Stimulated activated naive CD4-positive, alpha-beta T cell treated with Interleukin-2 at 50 U/mL for 16 hours (primary cell): ENCODE data around the gene NDUFS6.

Experiments used
- DNase-seq: peaks from one replicate; lab custom pipeline; 2025; lab: John Stamatoyannopoulos, UW

The NDUFS6 gene

DNA sequence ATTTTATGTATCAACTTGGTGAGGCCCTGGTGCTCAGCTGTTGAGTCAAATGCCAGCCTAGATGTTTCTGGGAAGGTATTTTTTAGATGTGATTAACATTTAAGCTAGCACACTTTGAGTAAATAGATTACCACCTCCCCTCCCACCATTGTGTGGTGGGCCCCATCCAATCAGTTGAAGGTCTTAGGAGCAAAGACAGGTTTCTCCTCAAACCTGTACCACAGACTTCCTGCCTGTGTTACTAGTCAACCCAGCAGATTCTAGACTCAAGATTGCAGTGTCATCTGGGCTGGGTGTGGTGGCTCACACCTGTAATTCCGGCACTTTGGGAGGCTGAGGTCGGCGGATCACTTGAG, 35.3 kb upstream of the NDUFS6 start:
- DNase-seq = no peak

DNA sequence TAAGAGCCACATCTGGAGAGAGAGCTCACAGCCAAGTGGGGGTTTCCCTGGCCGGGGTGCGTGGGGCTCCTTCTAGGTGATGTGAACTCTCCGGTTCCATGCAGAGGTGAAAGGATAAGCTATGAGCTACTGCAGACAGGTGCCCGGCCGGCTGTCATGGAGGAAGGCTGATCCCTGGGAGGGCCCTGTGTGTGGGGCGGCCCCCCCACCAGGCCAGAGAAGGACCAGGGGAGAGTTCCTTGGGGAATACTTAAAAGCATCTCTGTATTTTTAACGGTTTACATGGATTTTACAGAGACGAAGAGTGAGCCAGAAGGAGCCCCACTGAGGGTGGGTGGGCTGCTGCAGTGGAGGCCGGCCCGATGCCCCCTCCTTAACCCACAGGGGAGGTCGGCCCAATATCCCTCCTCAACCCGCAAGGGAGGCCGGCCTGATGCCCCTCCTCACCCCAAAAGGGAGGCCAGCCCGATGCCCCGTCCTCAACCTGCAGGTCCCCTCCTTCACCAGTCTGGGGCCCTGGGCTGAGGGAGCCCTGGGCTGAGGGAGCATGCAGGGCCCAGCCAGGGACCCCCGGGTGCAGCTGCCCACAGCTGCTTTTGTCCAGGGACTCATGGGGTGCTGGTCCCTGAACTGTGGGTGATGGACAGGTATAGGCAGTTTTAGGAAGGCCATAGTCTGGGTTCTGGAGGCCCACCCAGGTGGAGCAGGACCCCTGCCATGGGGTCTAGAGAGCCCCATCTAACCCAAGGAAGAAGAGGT, 33.5 kb upstream of the NDUFS6 start:
- no peak for DNase-seq

DNA sequence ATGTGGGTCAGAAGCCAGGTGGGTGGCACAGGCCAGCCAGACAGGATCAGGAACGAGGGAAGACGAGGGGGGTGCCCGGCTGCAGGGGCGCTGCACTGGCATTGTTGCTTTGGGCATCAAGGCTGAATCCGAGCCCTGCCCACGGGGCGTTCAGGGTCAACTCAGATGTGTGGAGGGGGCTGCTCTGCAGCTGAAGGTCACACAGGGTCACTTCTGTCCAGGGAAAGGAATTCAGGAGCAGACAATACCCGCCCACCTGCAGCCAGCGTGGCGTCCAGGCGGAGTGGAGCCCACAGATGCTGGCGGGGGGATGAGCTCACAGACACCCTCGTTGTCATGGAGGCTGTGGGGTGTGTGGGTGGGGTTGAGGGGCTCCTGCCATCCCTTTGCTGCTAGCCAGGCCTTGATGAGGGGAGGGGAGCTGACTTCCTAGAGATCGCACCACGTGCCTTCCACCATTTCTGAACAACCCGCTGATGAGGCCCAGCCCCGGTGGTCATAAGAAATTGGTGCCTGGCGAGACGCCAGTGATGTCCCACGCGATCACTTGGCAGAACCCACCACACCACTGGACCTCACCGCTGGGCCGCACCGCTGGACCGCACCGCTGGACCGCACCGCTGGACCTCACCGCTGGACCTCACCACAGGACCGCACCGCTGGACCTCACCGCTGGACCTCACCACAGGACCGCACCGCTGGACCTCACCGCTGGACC, 32.8 kb upstream of the NDUFS6 start:
- no peak for DNase-seq

DNA sequence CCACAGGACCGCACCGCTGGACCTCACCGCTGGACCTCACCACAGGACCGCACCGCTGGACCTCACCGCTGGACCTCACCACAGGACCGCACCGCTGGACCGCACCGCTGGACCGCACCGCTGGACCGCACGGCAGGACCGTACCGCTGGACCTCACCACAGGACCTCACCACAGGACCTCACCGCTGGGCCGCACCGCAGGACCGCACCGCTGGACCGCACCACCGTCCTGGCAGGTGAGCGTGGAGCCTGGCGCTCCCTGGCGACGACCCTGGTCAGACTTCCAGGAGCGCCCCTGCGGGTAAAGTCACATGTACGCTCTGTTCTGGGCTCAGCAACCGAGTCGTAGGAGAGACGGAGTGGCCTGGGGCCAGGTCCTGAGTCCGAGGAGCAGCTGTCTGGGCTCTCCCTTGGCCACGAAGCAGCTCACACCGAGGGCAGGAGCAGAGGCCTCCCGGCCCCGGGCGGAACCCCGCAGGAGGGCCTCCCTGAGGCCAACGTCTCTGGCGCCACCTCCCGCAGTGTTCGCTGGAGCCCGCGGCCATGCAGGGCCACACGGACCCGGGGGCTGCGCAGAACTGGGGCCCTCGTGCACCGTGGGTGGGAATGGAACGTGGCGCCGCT, 32.1 kb upstream of the NDUFS6 start:
- no peak for DNase-seq

DNA sequence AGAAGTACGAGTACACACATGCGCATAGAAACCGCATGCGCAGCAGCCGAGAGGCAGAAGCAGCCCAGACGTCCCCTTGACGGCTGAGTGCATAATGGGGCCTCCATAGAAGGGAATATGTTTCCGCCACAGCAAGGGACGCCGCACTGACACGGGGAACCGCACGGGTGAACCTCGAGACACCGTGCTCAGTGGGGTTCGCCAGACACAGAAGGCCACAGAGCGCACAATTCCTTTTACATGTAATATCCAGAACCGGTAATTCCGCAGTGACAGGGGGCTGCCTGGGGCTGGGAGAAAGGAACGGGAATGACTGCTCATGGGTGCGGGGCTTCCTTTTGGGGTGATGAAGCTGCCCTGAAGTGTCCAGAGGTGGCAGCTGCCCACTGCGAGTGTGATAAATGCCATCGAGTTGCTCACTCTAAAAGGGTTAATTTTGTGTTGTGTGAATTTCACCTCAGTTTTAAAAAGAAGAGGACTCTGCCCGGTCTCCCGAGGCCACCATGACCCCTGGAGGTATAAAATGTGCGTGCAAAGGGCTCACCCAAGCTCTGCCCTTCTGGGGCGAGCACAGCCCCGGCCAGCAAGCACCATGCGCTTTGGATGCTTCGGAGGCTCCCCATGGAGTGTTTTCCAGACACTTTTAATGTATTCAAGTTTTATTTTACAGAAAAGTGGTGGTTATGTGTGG, 31.3 kb upstream of the NDUFS6 start:
- DNase-seq = no peak

DNA sequence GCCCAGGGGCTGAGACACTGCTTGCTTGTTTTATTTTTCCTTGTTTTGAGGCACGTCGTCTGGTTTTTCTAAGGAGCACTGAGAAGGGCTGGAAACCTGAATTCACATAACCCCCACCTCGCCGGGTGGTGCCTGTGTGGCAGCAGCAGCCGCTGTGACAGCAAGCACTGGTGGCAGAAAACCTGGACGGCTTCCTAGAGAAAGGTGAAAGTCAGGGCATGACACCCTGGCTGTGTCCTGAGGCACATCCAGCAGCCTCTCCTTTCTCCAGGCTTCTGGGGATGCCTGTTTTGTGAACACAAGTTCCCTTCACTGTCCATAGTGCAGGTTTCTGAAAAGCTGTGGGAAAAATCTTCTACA, 30.8 kb upstream of the NDUFS6 start:
- DNase-seq = no peak

DNA sequence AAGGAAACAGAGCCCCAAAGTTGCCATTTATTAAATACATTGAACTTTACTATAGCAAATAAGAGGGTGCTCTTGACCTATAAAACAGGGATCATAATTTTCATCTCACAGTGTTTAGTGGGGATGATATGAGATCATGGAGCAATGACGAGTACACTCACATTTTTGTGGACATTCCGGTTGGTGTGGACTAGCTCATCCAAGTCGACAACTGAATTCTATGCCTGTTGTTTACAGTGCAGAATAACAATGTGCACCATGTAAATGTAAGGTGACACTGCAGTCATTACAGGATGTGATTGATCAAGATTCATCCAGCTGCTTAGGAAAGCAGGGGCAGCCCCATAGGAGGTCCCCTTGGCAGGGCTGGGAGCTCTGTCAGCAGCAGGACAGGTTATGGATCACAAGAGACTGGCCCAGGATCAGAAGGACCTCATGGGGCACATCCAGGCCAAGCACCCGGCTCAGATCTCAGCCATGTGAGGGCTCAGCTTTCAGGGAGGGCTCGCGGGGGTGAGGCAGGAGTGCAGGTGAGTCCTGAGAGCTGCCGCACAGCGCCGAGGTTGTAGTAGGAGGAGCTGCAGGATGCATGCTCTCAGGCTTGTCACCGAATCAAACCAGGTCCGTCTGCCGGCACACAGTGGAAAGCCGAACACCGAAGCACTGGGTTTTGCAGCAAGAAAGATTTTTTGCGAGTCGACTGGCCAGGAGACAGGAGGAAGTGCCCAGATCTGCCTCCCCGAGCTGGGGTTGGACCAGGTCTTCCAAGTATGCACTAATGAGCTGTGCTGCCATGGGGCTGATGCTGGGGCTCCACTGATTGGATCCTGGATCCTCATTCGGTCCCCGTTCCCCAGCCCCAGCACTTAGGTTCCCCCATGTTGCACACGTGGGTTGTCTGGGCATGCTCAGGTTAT, 29.8 kb upstream of the NDUFS6 start:
- no peak for DNase-seq

DNA sequence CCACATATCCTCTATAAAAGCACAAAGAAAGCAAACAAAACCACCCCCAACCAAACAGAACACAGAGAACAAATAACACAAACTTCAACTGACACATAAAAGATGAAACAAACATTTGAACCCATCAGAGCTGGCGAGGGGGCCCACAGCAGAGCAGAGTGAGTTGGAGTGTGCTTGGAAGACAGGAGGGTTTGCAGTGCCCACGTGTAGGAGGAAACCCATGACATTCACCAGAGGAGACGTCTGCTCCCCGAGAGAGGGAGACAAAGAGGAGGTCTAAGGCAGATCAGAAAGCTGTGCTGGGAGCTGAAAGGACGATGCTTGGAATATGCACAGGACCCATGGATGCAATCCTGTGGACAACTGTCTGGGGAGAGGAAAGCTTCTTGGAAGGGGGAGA, 28.6 kb upstream of the NDUFS6 start:
- DNase-seq = no peak

DNA sequence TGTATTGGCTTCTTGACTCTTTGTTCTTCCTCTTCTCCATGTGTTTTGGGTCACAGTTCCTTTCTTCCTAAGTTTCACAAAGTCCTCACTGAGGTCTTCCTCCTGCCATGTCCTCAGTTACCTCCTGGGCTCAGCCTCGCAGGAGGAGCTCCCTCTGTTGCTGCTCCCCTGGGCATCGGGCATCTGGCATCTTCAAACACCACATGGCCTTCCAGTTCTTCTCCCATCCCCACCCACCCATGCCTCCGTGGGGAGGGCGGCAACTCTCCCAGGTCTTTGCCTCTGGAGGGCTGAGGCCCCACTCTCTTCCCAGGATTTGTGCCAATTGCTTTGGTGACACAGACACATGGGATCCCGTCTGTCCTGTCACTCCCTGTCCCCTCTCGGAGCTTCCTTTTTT, 24.4 kb upstream of the NDUFS6 start:
- no peak for DNase-seq

DNA sequence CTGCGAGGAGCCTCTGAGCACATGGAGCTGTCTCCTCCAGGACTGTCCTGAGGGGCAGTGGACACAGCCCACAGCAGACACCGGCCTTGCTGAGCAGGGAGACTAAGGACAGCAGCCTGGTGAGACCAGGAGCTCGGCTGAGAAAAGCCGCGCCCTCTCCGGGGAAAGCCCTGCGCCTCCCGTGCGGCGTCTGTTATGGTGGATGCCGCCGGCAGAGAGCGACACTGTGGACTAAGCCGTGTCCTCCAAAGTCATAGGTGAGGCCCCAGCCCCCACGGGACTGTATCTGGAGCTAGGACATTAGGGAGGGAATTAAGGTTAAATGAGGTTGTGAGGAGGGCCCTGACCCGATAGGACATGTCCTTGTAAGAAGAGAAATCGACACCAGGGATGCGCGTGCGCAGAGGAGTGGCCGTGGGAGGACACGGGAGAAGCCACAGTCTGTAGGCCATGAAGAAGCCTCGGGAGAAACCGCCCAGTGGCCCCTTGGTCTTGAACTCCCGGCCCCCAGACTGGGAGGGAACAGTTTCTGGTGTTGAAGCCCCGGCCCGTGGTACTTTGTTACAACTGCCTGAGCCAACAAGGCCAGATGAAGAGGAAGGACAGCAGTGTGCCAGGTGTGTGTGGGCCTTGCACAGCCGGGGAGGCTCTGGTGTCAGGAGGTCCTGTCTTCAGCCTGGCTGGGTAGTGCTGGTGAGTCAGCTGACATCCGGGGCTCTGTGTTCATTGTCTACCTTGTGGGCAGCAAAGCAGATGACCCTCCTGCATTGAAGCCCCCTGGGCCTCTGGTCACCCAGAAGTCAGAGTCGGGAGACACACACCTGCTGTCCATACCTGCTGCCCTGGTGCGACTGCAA, 23.7 kb upstream of the NDUFS6 start:
- DNase-seq = no peak

DNA sequence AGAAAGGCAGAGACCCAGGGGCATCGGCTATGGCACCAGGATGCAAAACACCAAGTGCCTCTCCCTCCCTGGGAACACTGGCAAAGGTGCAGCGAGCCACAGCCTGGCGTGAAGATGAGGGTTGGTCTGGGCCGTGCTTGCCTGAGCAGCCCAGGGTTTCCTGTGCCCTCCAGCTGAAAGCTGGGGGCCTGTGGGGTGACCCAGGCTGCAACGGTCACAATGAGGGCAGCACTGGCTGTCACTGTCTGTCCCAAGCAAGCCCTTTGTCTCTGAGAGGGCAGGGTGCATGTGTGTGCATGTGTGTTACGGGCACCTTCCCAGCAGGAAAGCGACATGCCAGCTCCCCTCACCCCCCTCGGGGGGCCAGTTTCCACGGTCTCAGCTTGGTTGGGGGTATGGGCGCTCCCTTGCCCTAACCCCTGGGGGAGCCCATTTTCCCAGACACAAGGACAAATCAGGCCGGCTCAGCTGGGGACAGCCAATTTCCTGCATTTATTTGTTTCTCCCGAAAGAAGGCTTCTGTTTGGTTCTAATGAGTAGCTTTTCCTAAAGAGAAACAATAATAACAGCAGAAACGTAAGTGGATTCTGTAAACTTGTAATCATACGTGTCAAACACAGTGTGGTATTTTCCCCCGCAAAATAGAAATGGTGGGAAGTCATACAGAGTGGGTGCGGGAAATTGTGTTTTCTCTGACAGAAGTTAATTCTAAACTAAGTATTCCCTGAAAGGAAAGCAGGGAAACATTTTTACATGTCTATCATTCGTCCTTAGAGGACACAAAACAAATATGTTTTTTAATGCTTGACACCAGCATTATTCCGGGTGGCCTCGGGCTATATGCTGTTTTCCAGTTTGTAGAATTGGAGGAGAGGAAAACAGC, 22.8 kb upstream of the NDUFS6 start:
- DNase-seq = no peak

DNA sequence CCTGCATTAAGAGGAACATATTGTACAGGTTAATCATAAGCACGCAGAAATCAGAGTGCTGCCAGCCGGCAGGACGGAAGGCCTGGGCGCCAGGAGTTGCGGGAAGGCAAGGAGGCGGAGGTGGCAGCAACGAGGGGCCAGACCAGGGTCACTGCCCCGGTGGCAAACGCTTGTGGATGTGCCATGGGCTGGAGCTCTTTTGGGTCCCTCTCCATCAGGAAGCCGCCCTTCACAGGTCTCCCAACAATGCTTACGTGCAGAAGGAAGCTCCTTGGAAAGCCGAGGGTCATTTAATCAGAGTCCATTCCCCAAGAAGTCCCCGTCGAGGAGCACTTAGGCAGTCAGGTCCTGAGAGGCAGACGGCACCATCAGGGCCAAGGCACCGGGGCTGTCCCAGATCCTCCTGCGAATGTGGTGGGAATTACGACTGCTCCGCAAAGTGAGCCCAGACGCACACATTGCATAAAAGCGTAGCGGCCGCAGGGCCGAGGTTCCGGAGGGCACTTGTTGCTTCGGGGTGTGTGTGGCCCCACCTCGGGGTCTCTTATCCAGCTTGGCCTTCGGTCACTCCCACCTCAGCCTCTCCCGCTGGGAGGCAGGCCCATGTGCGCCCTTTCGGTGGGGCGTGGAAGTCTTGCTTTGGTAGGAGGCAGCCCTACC, 22.1 kb upstream of the NDUFS6 start:
- DNase-seq = no peak

DNA sequence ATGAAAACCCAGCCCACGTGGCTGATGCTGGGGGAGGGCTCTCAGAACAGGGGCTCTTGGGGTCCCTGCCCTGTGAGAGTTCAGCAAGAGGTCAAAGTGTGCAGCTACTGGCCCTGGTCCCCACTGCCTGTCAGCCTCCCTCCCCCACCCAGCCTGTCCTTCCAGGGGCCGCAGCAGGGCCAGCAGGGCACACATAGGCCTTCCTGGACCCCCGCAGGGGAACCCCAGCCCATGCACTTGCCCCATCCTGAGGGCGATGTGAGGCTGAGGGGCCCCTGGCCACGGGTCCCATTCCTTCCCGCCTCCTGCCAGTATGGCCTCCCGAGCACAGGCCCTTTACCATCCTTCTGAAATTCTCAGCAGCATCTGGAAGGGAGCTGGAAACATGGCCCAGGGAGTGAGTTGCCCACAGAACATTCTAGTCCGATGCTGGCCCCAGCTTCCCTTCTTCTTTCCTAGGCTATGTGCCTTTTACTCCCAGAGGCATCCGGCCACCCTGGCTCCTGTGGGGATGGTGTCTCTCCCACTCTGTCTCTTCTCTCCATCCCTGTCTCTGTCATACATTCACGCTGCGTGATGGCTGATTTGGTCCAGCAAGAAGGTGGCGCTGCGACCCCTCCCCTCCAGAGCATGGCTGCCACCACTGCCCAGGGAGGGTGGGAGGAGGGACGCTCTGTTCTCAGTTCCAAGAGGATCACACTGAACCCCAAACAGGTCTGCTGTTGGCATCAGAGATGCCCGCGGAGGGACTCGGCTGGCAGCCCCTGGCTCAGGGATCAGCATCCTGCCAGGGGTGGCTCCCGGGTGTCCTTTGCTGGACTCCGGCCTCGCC, 21.2 kb upstream of the NDUFS6 start:
- DNase-seq = no peak

DNA sequence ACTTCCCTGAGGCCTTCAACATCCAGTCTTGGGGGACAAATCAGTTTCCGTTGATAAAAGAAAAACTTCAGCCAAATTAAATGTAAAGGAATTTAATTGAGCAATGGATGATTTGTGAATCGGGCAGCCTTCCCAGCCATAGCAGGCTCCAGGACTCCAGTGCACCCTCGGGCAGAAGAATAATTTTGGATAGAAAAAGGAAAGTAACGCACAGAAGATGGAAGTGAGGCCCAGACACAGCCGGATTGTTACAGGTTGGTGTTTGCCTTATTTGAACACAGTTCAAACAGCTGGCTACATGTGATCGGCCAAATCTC, 20.6 kb upstream of the NDUFS6 start:
- no peak for DNase-seq

DNA sequence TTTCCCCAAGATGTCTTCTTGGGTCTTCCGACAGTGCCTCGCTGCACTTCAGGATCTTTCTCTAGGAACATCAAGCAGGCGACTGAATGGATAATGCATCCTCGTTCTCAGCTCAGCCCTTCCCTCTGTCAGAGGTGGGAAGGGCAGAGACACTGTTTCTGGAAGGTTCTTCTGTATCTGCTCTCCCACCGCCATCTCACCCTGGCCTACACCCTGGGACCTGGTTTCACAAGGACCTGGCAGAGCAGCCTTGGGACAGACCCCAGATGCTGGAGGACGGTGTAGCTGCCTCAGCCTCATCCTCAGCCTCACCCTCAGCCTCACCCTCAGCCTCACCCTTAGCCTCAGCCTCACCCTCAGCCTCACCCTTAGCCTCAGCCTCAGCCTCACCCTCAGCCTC, 20.1 kb upstream of the NDUFS6 start:
- DNase-seq = no peak

DNA sequence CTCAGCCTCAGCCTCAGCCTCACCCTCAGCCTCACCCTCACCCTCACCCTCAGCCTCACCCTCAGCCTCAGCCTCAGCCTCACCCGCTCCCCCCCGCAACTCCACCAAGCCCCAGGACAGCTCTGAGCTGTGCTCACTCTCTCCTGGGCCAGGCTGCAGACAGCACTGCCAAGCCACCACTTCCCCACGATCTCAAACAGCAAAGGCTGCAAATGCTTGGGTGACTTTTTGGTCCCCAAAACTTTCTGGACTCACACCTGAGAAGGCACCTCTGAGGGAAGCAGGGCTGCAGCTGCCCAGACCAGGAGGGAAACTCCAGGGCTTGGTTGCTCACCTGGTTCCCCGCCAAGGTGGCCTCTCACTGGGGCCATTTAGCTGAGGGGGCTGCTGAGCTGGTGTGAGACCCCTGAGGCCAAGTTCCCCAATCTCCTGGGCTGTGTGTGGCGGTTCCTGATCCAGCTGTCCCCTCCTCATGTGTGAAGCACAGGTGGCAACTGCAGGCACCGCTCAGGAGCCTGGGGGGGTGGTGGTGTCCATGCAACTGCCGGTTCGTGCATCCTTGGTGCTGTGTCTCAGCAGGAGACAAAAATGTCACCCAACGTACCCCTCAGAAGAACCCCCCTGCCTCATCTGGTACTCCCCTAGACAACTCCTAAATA, 19.4 kb upstream of the NDUFS6 start:
- no peak for DNase-seq

DNA sequence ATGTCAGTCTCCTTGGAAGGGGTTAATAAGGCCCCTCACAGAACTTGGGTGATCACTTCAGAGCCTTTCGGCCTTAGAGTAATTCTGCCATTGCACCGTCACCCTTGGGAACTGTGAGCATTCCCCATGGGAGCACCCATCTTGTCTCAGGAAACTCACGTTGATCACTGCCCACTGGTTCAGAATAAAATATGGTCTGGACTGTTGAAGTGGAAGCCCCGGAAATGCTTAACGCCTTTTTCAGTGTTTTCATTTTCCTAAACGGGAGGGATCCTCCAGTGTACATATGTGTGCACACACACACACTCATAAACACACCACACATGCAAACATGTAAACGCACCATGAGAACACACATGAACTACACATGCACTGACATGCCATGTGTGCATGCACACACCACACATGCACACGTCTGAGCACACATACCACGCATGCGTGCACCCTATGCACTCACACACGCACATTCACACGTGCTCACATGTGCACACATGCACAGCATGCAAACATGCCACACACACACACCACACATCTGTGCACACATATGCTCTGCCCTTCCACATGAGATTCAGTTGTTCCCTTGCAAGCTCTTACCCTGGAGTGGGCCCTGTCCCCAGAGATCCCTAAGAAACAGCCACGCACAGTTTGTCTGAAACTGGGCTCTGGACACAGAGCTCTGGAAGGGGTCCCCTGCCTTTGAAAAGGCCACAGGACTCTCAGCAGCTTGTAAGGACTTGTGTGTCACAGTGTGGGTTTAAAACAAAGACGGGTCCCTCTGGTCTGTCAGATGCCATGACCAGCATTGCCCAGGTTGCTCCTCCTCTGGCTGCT, 18.6 kb upstream of the NDUFS6 start:
- no peak for DNase-seq
